SKM-1 (cell line): ENCODE data around the gene TMEM97.
A peak's percentile ranks its signal among the peaks of the same experiment; 100 is the strongest.
"Not testable (repeated sequence)": the region's sequence is repeated elsewhere in the genome, so short reads cannot be mapped to it uniquely, and the experiment has no call there.

Source experiments
- DNase-seq: peaks from one replicate; lab custom pipeline; 2025; ENCODE audit not compliant: unreplicated experiment; lab: John Stamatoyannopoulos, UW

The TMEM97 gene

GRCh38 chr17:28335959-28336871, 17.2 kb downstream of the TMEM97 start:
- no peak for DNase-seq

- no peak for DNase-seq
Observed at GRCh38 chr17:28338056-28338768, 19.2 kb downstream of the TMEM97 start.

GRCh38 chr17:28338769-28339212, 19.8 kb downstream of the TMEM97 start:
- DNase-seq: not testable (repeated sequence)

- DNase-seq: no peak
Observed at GRCh38 chr17:28339431-28339830, 20.4 kb downstream of the TMEM97 start.

GRCh38 chr17:28340374-28340773, 21.4 kb downstream of the TMEM97 start:
- DNase-seq: no peak

- no peak for DNase-seq
Observed at GRCh38 chr17:28341516-28341915, 22.5 kb downstream of the TMEM97 start.

- DNase-seq: no peak
Observed at GRCh38 chr17:28342313-28342712, 23.3 kb downstream of the TMEM97 start.

- DNase-seq: no peak
Observed at GRCh38 chr17:28343491-28343932, 24.5 kb downstream of the TMEM97 start.

- no peak for DNase-seq
Observed at GRCh38 chr17:28344011-28344410, 25.0 kb downstream of the TMEM97 start.

GRCh38 chr17:28344435-28344901, 25.5 kb downstream of the TMEM97 start:
- DNase-seq: no peak

GRCh38 chr17:28345419-28346198, 26.6 kb downstream of the TMEM97 start:
- DNase-seq: no peak

GRCh38 chr17:28346199-28346580, 27.2 kb downstream of the TMEM97 start:
- DNase-seq: no peak

GRCh38 chr17:28346746-28347246, 27.8 kb downstream of the TMEM97 start:
- DNase-seq: no peak

- DNase-seq: no peak
Observed at GRCh38 chr17:28347261-28347891, 28.4 kb downstream of the TMEM97 start.

GRCh38 chr17:28348979-28349378, 30.0 kb downstream of the TMEM97 start:
- DNase-seq: no peak

GRCh38 chr17:28350271-28350670, 31.3 kb downstream of the TMEM97 start:
- no peak for DNase-seq

GRCh38 chr17:28357061-28357900, 38.3 kb downstream of the TMEM97 start, which contains the start of gene POLDIP2:
TSS of gene POLDIP2 (minus strand) at chr17:28357527. CDS start at chr17:28357448, 79 bp downstream.
- peak; percentile 91 for DNase-seq

GRCh38 chr17:28357901-28358197, 38.8 kb downstream of the TMEM97 start:
- no peak for DNase-seq

- DNase-seq: no peak
Observed at GRCh38 chr17:28363186-28363585, 44.2 kb downstream of the TMEM97 start.
